ENCODE data around the gene WBP2NL. TPM values are rescaled to one million over a fixed set of nuclear protein-coding genes. Genes with fewer than 3 reads are reported as not detected.
A peak's percentile ranks its signal among the peaks of the same experiment; 100 is the strongest.
"Not testable (repeated sequence)": the region's sequence is repeated elsewhere in the genome, so short reads cannot be mapped to it uniquely, and the experiment has no call there.

WBP2NL gene
- polyA plus RNA-seq, 12 donors, result 0.50 to 4.1 (median 1.6) TPM; not detected in 2

- DNase-seq, result not testable (repeated sequence)
These were observed 72.9 kb downstream of the WBP2NL start for GRCh38 chr22:42071508-42071907.

GRCh38 chr22:42072606-42073330 is 74.2 kb downstream of the WBP2NL start:
- no peak for DNase-seq

GRCh38 chr22:42073621-42074041 is 75.0 kb downstream of the WBP2NL start:
- no peak for DNase-seq

- DNase-seq, result peak; percentile 68
These were observed 75.7 kb downstream of the WBP2NL start, which contains the start of gene PHETA2 for GRCh38 chr22:42074132-42074811. TSS of gene PHETA2 (plus strand) at chr22:42074248. CDS start at chr22:42077294, 3,046 bp downstream.

- no peak for DNase-seq
These were observed 76.5 kb downstream of the WBP2NL start for GRCh38 chr22:42074846-42075676.

- DNase-seq, result no peak
These were observed 78.3 kb downstream of the WBP2NL start for GRCh38 chr22:42076764-42077485.

GRCh38 chr22:42077486-42078125 is 79.0 kb downstream of the WBP2NL start:
- no peak for DNase-seq

Other genes starting within 250 kb of the WBP2NL start
- gene CCDC134, start 198.1 kb upstream of the WBP2NL start, polyA plus RNA-seq (ENCODE audit: insufficient read length in 12 of 12), result 10 to 100 TPM in 5 of 12 donors, 1 to 10 TPM in 6, not detected in 1; 7.6 to 21.0 (median 9.7) TPM
- 100 to 1,000 TPM in 1 of 12 donors, 10 to 100 TPM in 10, not detected in 1; 68.0 to 110 (median 86.1) TPM for gene SREBF2, start 165.7 kb upstream of the WBP2NL start, polyA plus RNA-seq (ENCODE audit: insufficient read length in 12 of 12)
- gene SHISA8, start 83.7 kb upstream of the WBP2NL start, polyA plus RNA-seq (ENCODE audit: insufficient read length in 12 of 12), result under 1 TPM in 3 of 12 donors, not detected in 9; 0.13 to 0.40 (median 0.17) TPM
- gene TNFRSF13C, start 72.0 kb upstream of the WBP2NL start, polyA plus RNA-seq (ENCODE audit: insufficient read length in 12 of 12), result 1 to 10 TPM in 8 of 12 donors, under 1 TPM in 2, not detected in 2; 0.70 to 4.4 (median 1.2) TPM
- gene CENPM, start 51.6 kb upstream of the WBP2NL start, polyA plus RNA-seq (ENCODE audit: insufficient read length in 12 of 12), result 1 to 10 TPM in 10 of 12 donors, not detected in 2; 4.5 to 9.3 (median 6.1) TPM
- 1 to 10 TPM in 9 of 12 donors, under 1 TPM in 2, not detected in 1; 0.60 to 4.3 (median 1.2) TPM for gene SEPTIN3, start 29.3 kb upstream of the WBP2NL start, polyA plus RNA-seq (ENCODE audit: insufficient read length in 12 of 12)
- gene NAGA, start 72.0 kb downstream of the WBP2NL start, polyA plus RNA-seq (ENCODE audit: insufficient read length in 12 of 12), result 10 to 100 TPM in 11 of 12 donors, not detected in 1; 11.1 to 26.2 (median 20.1) TPM
- gene PHETA2, start 75.5 kb downstream of the WBP2NL start, polyA plus RNA-seq (ENCODE audit: insufficient read length in 12 of 12), result 10 to 100 TPM in 11 of 12 donors, not detected in 1; 12.1 to 30.6 (median 18.3) TPM
- gene SMDT1, start 80.9 kb downstream of the WBP2NL start, polyA plus RNA-seq (ENCODE audit: insufficient read length in 12 of 12), result 100 to 1,000 TPM in 5 of 12 donors, 10 to 100 TPM in 6, not detected in 1; 39.7 to 155 (median 99.5) TPM
- gene NDUFA6, start 92.0 kb downstream of the WBP2NL start, polyA plus RNA-seq (ENCODE audit: insufficient read length in 12 of 12), result 100 to 1,000 TPM in 4 of 12 donors, 10 to 100 TPM in 7, not detected in 1; 76.9 to 146 (median 95.8) TPM
- 1 to 10 TPM in 10 of 12 donors, under 1 TPM in 1, not detected in 1; 0.36 to 6.4 (median 1.7) TPM for gene CYP2D6, start 132.0 kb downstream of the WBP2NL start, polyA plus RNA-seq (ENCODE audit: insufficient read length in 12 of 12)

Measured in muscle of arm (tissue), 12 donors.